Fibroblast of mammary gland (primary cell): ENCODE results near the gene CACNB4.

Source experiments
- DNase-seq: peaks from one replicate; pipeline ENCODE4 v3.0.0-alpha.2; 2010; ENCODE audit warnings: low read depth
- H3K4me3 ChIP-seq: 2 replicates; pipeline ENCODE4 v1.5.1; 2011; ENCODE audit warnings: low read depth, mild to moderate bottlenecking, low read length, moderate library complexity; ENCODE audit not compliant: control insufficient read depth
- CTCF ChIP-seq: conservative IDR thresholded peaks from 2 replicates; pipeline ENCODE4 v1.5.1; 2011; ENCODE audit warnings: low read depth, low read length, inconsistent platforms; ENCODE audit not compliant: control insufficient read depth, insufficient read depth

The CACNB4 gene

GRCh38 chr2:151904021-151904420 is 194.8 kb downstream of the CACNB4 start:
- no peak overlapping the region for H3K4me3 ChIP-seq
- DNase-seq: no peak
- no peak for TF ChIP-seq CTCF

DNA sequence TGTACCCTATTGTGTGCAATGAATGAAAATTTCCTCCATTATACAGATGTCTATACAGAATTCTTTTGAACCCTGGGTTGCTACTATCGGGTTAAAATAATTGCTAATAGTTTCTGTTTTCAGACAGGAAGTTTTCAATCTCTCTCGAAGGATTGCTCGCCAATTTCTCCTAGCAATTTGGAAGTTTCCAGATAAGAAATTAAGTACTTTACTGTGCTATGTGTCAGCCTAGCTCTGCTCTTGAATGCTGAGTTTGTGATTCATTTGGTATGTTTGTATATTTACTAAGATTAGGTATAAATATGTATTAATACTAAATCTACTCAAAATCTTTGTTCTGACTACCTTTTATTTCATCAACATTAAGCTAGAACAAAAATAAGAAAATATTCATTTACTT is 196.0 kb downstream of the CACNB4 start:
- no peak for TF ChIP-seq CTCF
- DNase-seq: no peak
- no peak overlapping the region for H3K4me3 ChIP-seq

DNA sequence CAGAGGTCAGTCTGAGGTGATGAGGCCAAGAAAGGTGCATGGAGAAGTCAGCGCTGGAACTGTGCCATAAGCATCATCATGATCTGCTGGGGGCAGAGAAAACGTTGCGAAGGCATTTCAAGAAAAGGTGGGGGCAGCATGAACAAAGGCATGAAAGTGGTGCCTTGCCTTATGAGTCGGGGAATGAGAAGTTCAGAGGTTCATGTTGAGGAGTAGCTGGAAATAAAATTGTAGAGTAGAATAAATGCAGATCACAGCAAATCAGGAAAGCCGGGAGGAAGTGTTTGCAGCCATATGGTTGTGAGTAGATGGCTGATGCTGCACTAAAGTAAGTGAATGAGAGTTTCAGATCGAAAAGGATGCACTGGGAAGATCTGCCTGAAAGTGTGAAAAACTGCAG is 198.5 kb downstream of the CACNB4 start:
- DNase-seq: no peak
- no peak for TF ChIP-seq CTCF
- no peak overlapping the region for H3K4me3 ChIP-seq

GRCh38 chr2:151899156-151899555 is 199.7 kb downstream of the CACNB4 start:
- H3K4me3 ChIP-seq: no peak overlapping the region
- no peak for TF ChIP-seq CTCF

GRCh38 chr2:151891566-151892194 is 207.2 kb downstream of the CACNB4 start:
- no peak overlapping the region for H3K4me3 ChIP-seq
- no peak for DNase-seq
- no peak for TF ChIP-seq CTCF

More at GRCh38 chr2:151899156-151899555, 199.7 kb downstream of the CACNB4 start:
- no peak for DNase-seq

GRCh38 chr2:151887164-151887563 is 211.7 kb downstream of the CACNB4 start:
- TF ChIP-seq CTCF: no peak
- DNase-seq: no peak
- no peak overlapping the region for H3K4me3 ChIP-seq

GRCh38 chr2:151886241-151886640 is 212.6 kb downstream of the CACNB4 start:
- peak; percentile 7 for DNase-seq
- no peak for TF ChIP-seq CTCF
- no peak overlapping the region for H3K4me3 ChIP-seq
